Fibroblast of lung (primary cell): ENCODE data around the gene CCNF. TPM values are rescaled to one million over a fixed set of nuclear protein-coding genes. Genes with fewer than 3 reads are reported as not detected.
A peak's percentile ranks its signal among the peaks of the same experiment; 100 is the strongest.

Source experiments
- DNase-seq, 2 donors: peaks; one replicate each; pipeline versions ENCODE4 v3.0.0 to v3.0.0-alpha.2; 2010; ENCODE audit warnings: low read depth in 2 of 2
- H2AFZ ChIP-seq: 2 replicates; pipeline ENCODE4 v1.5.1; 2012; ENCODE audit warnings: low read length, control low read depth, inconsistent platforms
- H3K27ac ChIP-seq: 2 replicates; pipeline ENCODE4 v1.5.1; 2011; ENCODE audit warnings: low read length, control low read depth; ENCODE audit not compliant: insufficient read depth
- H3K27me3 ChIP-seq: 2 replicates; pipeline ENCODE4 v1.5.1; 2011; ENCODE audit warnings: mild to moderate bottlenecking, low read length; ENCODE audit not compliant: control insufficient read depth, insufficient read depth
- H3K36me3 ChIP-seq: 2 replicates; pipeline ENCODE4 v1.5.1; 2011; ENCODE audit warnings: low read length; ENCODE audit not compliant: control insufficient read depth, insufficient read depth
- H3K4me1 ChIP-seq: 2 replicates; pipeline ENCODE4 v1.5.1; 2011; ENCODE audit warnings: low read length; ENCODE audit not compliant: control insufficient read depth, insufficient read depth; ENCODE audit errors: extremely low read depth
- H3K4me2 ChIP-seq: 2 replicates; pipeline ENCODE4 v1.5.1; 2011; ENCODE audit warnings: low read length, control low read depth; ENCODE audit not compliant: insufficient read depth; ENCODE audit errors: extremely low read depth
- H3K4me3 ChIP-seq, 4 experiments: fragments of 200-600 bp in 1 of 4; sonication (generic) in 1 of 4; replicated peaks in 1 of 4; 2 replicates each; pipeline ENCODE4 v1.5.1; 2011 to 2016; ENCODE audit warnings: low read length in 4 of 4, low read depth in 3 of 4, mild to moderate bottlenecking in 3 of 4, control low read depth in 2 of 4, inconsistent platforms in 1 of 4, mixed read lengths in 1 of 4; ENCODE audit not compliant: insufficient read depth in 1 of 4; ENCODE audit errors: control extremely low read depth in 1 of 4
- H3K79me2 ChIP-seq: 2 replicates; pipeline ENCODE4 v1.5.1; 2012; ENCODE audit warnings: mild to moderate bottlenecking, low read length, inconsistent platforms; ENCODE audit not compliant: control insufficient read depth, insufficient read depth
- H3K9ac ChIP-seq: 2 replicates; pipeline ENCODE4 v1.5.1; 2011; ENCODE audit warnings: mild to moderate bottlenecking, low read length, control low read depth; ENCODE audit not compliant: insufficient read depth
- H3K9me3 ChIP-seq: 2 replicates; pipeline ENCODE4 v1.5.1; 2012; ENCODE audit warnings: low read depth, low read length; ENCODE audit not compliant: control insufficient read depth, insufficient read depth
- H4K20me1 ChIP-seq: 2 replicates; pipeline ENCODE4 v1.5.1; 2011; ENCODE audit warnings: low read length; ENCODE audit not compliant: control insufficient read depth, insufficient read depth; ENCODE audit errors: extremely low read depth
- CTCF ChIP-seq, 2 donors: IDR thresholded peaks in 1 of 2; conservative IDR thresholded peaks in 1 of 2; 1 replicate in 1 of 2; 2 replicates in 1 of 2; pipeline ENCODE4 v1.5.1; 2011 to 2012; ENCODE audit warnings: low read length in 2 of 2, control low read depth in 1 of 2, inconsistent platforms in 1 of 2, low read depth in 1 of 2, mild to moderate bottlenecking in 1 of 2
- EZH2 ChIP-seq: IDR thresholded peaks from 2 replicates; pipeline ENCODE4 v1.5.1; 2012; ENCODE audit warnings: low read length, control low read depth, mild to moderate bottlenecking; ENCODE audit errors: missing control alignments
- polyA plus RNA-seq, 2 donors: library from polyadenylated mRNA; depleted of rRNA in 1 of 2; stranded (reverse) in 1 of 2; unstranded in 1 of 2; fragments of >200 nt; gene quantifications; 2 replicates each; pipeline ENCODE4 v1.2.1, GENCODE V29; 2011 to 2012; ENCODE audit warnings: missing spikeins in 1 of 2
- total RNA-seq: library from RNA; depleted of rRNA; stranded (reverse); fragments of >200 nt; gene quantifications from 2 replicates; pipeline ENCODE4 v1.2.1, GENCODE V29; 2014

CCNF gene
- total and polyA plus RNA-seq, 2 donors (not counting 1 experiment from before 2014, with no cell fraction given), result 3.8 to 7.3 TPM

- Histone ChIP-seq H3K9ac (peak within 1 kb of the TSS; percentile 59), H3K27ac (peak within 1 kb of the TSS; percentile 61), H3K4me2 (peak within 1 kb of the TSS; percentile 98), H3K36me3 (peaks cover 14% of the 10 kb centered on the region), H3K4me1 (peaks cover 3% of the 10 kb centered on the region), H3K9me3 (no peaks in the 10 kb centered on the region), H3K79me2 (no peaks in the 10 kb centered on the region), H3K27me3 (no peaks in the 10 kb centered on the region), H3K4me3 (peak within 1 kb of the TSS; percentile 55 to 72 (median 69)), H2AFZ (peak within 1 kb of the TSS; percentile 83), H4K20me1 (no peaks in the 10 kb centered on the region)
- TF ChIP-seq CTCF (conservative IDR thresholded peaks at IDR 0.05 in 1 of 2, IDR thresholded peaks at IDR 0.05 in 1 of 2; ENCODE audit: low read depth in 1 of 2, low read length in 2 of 2) (no peak), EZH2 (no peak)
- peak; percentile 87 to 92 for DNase-seq
These were observed 30.6 kb downstream of the CCNF start, which contains the start of gene TEDC2 for GRCh38 chr16:2459647-2460390. TSS of gene TEDC2 (plus strand) at chr16:2460109. CDS start at chr16:2460145, 36 bp downstream.

GRCh38 chr16:2460391-2460713 lies 31.1 kb downstream of the CCNF start:
- H3K4me3 ChIP-seq, result peak overlapping the region; percentile 40 to 70 (median 49)
- no peak overlapping the region for H3K27ac ChIP-seq
- no peaks in the 10 kb centered on the region for H3K27me3 ChIP-seq
- peaks cover 14% of the 10 kb centered on the region for H3K36me3 ChIP-seq
- no peaks in the 10 kb centered on the region for H3K9me3 ChIP-seq
- H3K9ac ChIP-seq, result peak overlapping the region; percentile 58
- no peak for DNase-seq
- peak overlapping the region; percentile 82 for H3K4me2 ChIP-seq
- TF ChIP-seq CTCF (conservative IDR thresholded peaks at IDR 0.05 in 1 of 2, IDR thresholded peaks at IDR 0.05 in 1 of 2; ENCODE audit: low read depth in 1 of 2, low read length in 2 of 2) (no peak), EZH2 (no peak)
- no peaks in the 10 kb centered on the region for H3K79me2 ChIP-seq
- peak overlapping the region; percentile 23 for H2AFZ ChIP-seq
- H4K20me1 ChIP-seq, result no peaks in the 10 kb centered on the region
- peaks cover 3% of the 10 kb centered on the region for H3K4me1 ChIP-seq

GRCh38 chr16:2460916-2461315 lies 31.7 kb downstream of the CCNF start:
- no peaks in the 10 kb centered on the region for H3K79me2 ChIP-seq
- H3K27ac ChIP-seq, result no peak overlapping the region
- H2AFZ ChIP-seq, result no peak overlapping the region
- peaks cover 3% of the 10 kb centered on the region for H3K4me1 ChIP-seq
- peak overlapping the region; percentile 82 for H3K4me2 ChIP-seq
- TF ChIP-seq CTCF (conservative IDR thresholded peaks at IDR 0.05 in 1 of 2, IDR thresholded peaks at IDR 0.05 in 1 of 2; ENCODE audit: low read depth in 1 of 2, low read length in 2 of 2), result no peak
- no peak for TF ChIP-seq EZH2
- no peak overlapping the region for H3K9ac ChIP-seq
- peak overlapping the region in 3 of 4 experiments; percentile 40 to 70 (median 43) for H3K4me3 ChIP-seq
- DNase-seq, result no peak
- H3K27me3 ChIP-seq, result no peaks in the 10 kb centered on the region
- peaks cover 12% of the 10 kb centered on the region for H3K36me3 ChIP-seq
- H4K20me1 ChIP-seq, result no peaks in the 10 kb centered on the region
- no peaks in the 10 kb centered on the region for H3K9me3 ChIP-seq
